Activated CD4-positive, CD25-positive, alpha-beta regulatory T cell treated with anti-CD3 and anti-CD28 coated beads, Interleukin-2, amount 50 U/mL, for 72 hours (primary cell): ENCODE results near the gene MAPK4.
"Not testable (repeated sequence)": the region's sequence is repeated elsewhere in the genome, so short reads cannot be mapped to it uniquely, and the experiment has no call there.

Source experiments
- DNase-seq: peaks from one replicate; pipeline ENCODE4 v3.0.0; 2021

MAPK4 gene

DNA sequence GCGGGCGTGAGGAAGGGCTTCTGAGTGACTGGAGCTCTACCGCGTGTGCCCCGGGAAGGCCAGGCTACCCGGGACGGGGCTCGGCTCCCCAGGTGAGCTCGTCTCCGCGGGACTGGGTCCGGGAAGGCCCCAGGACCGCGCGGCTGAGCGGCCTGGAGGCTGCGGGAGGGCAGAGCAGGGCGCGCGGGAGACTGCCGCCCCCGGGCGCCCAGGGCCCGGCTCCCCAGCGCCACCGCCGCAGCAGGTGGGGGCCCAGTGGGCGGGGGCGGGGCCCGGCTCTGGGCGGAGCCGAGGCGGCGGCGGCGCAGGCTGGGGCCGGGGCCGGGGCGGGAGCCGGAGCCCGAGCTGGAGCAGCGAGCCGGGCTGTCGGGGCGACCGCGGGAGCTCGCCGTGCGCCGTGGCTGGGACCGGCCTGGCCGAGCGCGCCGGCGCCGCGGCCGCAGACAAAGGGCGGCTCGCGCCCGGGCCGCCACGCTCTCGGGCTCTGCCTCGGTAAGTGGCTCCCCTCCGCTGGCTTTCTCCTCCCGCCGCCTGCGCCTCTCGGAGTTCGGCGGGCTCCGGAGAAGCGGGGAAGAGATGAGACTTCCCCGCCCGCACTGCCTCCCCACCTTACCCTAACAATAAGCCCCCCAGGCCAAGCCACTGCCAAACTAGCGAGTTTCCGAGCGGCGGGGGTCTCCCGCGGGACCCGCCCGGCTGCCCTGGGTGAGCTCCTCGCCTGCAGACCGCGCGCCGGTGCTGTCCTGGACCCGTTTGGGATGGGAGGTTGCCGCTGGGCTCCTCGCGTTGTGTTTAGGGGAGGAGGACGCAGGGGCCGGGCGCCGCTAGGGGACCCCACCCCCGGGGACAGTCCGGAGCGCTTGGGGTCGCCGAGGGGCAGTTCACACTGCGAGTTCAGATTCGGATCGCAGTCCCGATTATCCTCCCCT, at the start of gene MAPK4:
MAPK4 (plus strand) TSS at position 336 of the 929 bp plus-strand sequence. CDS start 103,872 bp downstream, outside the sequence.
- DNase-seq, result no peak

DNA sequence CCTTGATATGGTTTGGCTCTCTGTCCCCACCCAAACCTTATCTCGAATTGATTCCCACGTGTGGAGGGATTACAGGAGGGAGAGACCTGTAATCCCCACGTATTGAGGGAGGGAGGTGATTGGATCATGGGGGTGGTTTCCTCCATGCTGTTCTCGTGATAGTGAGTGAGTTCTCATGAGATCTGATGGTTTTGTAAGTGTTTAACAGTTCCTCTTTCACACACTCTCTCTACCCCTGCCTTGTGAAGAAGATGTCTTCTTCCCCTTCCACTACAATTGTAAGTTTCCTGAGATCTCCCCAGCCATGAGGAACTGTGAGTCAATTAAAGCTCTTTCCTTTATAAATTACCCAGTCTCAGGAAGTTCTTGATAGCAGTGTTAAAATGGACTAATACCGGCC, 42.6 kb upstream of the MAPK4 start:
- not testable (repeated sequence) for DNase-seq

DNA sequence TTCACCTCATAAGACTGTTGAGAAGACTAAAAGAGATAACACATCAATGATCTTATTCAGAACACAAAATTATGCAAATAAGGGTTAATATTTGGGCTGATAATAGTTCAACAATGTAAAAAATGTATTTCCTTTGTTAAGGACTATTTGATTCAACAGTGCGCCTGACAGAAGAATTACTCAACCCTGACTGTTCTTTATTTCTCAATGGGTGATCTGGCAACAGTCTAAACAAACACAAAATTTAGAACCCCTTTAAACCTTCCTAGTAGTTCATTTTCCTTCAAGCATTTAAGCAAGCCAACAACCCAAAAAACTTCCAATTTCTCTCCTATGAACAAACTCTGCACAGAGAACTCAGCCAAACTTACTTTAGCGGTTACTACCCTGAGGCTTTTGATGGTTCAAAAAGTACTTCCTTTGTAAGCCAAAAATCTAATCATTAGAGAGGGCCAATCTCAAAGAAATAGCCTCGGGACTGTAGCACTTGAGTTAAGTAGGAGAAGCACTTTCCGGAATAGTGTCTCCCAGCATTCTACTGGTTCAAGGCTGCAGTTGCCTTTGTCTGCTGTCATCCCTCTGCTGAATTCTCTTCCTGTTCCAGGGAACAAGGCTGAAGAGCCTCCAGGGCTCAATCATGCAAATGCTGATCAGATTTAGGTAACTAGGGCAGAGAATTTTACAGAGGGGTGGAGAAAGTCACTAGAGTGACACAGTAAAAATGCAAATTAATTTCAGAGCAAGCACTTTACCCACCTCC, 40.9 kb upstream of the MAPK4 start:
- no peak for DNase-seq

DNA sequence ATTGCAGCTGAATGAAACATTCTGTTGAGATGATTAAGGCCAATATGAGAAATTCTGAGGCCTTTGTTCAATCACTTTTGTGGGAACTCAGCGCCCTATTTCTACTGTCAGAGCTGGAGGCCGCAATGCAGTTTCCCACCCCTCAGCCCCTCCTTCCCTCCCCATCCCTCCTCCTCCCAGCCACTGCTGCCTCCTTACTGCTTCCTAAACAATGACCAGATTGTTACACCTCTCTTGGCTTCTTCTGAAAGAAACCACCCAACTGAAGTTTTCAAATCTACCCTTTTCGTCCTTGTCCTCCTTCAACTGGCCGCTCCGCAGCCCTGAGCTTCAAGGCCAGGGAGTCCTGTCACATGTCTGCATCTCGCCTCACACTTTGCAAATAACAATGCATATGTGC, 36.7 kb upstream of the MAPK4 start:
- DNase-seq, result no peak

DNA sequence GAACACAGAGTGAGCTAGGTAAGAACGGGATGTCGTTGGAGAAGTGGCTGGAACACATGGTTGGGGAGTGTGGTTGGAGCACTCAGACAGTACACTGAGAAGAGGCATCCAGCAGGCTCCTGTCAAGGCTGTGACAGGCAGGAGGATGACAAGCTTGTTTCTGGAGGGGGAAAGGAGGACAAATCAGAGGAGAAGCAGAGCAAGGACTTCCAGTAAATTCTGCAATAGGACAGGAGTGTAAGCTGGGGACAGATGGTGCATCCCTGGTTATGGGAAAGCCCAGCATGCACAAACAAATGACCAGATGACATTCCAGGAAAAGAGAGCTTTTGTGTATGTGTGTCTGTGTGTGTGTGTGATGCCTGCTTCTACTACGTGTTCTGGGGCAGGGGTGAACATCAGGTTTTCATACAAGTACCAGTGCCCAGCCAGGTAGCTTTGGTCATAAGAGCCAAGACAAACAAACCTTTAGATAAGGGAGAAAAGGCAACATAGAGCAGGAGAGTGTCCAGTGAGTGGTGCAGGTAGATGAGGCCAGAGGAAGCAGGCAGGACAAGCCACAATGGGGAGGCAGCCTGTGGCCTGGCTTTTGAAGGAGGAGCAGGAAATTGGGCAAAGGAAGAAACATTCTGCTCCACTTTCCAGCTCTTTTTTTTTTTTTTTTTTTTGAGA, 32.1 kb upstream of the MAPK4 start:
- no peak for DNase-seq

DNA sequence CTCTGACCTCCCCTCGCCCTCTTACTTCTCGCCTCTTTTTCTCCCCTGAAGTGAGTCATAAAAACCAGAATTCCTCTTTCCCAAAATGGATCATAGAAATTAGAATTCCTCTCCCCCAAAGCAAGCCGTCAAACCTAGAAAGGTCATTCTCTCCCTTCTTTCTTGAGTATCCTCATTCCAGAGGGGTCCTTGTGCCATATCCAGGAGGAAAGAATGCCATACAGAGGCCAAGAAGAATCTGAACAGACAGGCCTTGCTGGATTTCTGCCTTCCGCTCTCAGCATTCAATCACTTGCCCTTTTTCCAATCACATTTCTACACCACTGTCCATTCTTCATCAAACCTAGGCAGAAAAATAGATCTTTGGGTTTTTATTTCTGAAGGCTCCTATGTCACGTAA, 31.1 kb upstream of the MAPK4 start:
- DNase-seq, result no peak

DNA sequence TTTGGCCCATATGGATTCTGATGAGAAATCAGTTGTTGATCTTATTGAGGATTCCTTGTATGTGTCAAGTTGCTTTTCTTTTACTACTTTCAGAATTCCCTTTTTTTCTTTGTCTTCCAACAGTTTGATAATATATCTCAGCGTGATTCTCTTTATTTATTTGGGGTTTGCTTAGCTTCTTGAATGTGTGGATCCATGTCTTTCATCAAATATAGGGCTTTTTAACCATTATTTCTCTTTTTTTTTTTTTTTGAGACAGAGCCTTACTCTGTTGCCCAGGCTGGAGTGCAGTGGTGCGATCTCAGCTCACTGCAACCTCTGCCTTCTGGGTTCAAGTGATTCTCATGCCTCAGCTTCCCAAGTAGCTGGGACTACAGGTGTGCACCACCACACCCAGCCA, 26.1 kb upstream of the MAPK4 start:
- not testable (repeated sequence) for DNase-seq

DNA sequence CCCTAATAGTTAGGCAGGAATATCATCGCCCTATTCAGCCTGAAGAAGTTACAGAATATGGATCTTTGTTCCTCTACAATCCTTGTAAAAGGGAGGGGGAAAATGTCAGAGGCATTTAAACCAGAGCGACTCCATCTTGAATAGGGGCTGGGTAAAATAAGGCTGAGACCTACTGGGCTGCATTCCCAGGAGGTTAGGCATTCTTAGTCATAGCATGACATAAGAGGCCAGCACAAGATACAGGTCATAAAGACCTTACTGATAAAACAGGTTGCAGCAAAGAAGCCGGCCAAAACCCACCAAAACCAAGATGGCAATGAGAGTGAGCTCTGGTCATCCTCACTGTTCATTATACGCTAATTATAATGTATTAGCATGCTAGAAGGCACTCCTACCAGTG, 15.4 kb upstream of the MAPK4 start:
- not testable (repeated sequence) for DNase-seq

DNA sequence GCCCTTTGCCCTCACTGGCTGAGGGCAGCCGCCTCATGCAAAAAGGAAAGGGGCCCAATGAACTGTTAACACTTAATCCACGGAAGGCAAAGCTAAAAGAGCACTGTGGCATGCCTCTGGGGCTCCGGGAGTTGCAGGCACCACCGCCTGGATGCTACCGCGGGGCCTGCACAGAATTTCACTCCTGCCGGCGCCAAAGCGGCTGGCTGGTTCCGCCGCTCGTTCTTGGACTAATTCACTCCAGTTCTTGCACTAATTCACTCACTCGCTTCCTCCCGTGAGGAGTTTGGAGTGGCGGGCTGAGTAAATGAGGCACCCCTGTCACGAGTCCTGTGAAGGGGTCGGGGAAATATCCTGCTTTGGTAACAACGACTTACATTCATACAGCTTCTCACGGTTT, 14.0 kb upstream of the MAPK4 start:
- no peak for DNase-seq

DNA sequence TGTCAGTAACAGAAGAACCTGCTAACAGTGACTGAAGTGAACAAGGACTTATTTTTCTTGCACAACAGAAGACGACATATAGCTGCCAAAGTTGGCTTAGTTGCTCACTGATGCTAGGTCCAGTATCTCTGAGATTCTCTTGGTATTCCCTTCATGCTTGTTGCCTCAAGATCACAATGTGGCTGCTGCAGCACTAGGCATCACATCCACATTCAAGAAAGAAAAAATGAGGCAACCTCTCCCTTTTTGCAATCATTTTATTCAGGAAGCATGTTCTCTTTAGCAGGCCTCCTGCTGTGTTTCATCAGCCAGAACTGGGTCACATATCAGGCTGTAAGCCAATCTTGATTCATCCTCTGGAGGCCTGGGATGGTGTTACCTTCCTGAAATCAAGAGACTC, 11.7 kb upstream of the MAPK4 start:
- no peak for DNase-seq

DNA sequence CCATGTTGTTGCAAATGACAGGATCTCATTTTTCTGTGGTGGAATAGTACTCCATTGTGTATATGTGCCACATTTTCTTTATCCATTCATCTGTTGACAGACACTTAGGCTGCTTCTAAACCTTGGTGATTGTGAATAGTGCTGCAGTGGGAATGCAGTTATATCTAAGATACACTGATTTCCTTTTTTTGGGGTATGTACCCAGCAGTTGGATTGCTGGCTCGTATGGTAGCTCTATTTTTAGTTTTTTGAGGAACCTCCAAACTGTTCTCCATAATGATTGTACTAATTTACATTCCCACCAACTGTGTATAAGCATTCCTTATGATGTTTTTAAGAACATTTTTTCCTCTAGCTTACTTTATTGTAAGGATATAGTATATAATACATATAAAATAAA, 8.2 kb upstream of the MAPK4 start:
- DNase-seq, result not testable (repeated sequence)

DNA sequence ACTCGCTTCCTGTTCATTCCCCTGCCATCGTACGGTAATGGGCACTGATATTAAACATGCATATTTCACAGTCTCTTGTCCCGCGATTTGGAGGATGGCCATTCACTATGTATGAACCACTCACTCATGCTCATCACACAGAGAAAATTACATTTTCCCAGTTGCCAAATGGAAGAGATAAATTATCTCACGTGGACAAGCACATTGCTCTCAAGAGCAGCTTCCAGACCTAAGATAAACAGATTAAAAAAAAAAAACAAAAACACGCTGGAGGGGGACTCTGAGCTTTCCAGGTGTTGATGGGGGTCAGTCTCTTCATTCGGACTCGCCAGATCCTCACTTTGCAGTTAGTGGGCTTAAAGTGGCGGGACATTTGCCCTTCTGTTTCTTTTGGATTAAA, 1.7 kb upstream of the MAPK4 start:
- no peak for DNase-seq

DNA sequence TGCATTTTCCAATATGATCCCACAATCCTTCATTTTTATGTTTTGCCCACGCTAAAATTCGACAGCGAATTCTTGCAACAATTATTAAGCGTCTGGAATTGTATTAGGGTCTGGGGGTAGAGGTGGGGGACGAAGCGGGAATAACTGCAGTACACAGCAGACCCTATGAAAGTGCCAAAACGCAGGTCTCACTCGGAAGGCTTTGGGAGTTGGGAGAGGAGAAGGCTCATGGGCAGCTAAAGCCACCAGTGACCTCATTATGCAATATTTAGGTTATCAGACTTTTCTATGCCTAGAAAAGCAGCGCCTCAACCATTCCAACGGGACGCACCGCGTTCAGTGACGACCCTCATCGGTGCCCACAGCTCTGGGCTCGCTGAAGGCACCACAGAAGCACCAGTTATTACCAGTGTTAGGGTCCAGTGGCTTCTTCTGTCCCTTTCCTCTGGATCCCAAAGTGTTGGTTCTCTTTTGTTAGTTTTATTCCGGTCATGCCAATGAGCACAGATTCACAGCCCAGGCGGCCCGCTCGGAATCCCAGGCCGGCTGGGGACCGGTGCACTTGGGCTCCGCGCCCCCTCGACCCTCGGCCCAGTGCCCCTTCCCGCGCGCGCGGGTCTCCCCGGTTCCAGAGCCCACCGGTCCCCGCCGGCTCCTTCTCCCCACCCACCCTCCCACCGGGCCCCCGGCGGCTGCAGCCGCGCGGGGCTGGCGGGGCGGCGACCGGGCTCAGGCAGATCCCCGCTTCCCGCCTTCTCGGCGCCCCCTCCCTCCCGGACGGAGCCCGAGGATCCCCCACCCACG, 737 bp upstream of the MAPK4 start:
- no peak for DNase-seq

DNA sequence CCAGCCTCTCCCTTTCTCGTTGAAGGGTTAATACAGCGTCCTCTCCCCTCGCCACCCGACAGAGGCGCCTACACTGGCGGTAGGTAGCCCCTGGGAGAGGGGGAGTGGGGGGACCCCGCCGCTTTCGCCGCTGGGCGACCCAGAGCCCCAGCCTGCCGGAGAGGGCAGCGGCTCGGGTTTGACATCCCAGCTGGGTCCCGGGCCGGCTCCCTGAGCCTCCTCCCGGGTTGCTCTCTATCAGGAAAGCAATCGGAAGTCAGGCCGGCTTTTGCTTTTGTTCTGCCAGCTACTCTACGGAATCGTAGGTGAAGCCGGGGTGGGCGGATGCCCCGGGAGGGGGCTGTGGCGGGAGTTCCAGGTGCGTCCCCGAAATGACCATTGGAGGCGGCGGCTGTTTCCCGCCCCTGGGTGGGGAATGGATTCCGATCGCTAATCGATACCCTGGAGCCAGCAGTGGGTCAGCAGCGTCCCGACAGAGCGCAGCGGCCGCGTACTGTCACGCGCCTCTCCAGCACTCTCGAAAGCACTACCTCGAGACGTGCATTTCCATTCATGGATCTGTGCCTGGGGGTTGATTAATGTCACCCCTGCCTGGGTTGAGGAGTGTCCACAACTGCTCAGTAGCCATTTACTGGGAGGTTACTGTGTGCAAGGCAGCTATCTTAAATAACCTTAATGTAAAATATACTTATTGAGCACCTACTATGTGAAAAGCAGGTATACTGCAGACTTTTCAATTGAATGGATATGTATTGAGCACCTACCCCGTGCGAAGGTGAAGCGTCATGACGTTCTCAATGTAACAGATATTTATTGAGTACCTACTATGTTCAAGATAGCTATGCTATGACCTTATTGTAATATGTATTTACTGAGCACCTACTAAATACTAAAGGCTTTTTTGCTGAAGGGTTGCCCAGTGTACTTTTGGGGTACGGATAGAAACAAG, 1.1 kb downstream of the MAPK4 start:
- DNase-seq, result no peak

DNA sequence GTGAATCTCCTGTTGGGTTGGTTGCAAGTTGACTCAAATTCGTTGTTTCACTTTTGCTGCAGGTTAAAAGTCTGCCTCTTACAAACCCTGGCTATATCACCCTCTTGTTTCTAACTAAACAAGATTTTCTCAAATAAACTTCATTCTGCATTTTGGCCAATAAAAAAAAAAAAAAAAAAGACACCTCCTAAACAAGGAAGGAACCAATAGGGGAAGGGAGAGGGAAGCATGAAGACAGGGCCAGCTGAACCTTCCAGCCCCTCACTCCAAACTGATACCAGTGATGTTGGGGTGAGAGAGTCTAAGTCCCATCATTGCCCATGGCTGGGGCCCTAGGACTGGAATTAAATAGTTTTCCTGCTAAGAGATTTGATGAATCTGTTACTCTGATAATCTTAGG, 2.4 kb downstream of the MAPK4 start:
- not testable (repeated sequence) for DNase-seq

DNA sequence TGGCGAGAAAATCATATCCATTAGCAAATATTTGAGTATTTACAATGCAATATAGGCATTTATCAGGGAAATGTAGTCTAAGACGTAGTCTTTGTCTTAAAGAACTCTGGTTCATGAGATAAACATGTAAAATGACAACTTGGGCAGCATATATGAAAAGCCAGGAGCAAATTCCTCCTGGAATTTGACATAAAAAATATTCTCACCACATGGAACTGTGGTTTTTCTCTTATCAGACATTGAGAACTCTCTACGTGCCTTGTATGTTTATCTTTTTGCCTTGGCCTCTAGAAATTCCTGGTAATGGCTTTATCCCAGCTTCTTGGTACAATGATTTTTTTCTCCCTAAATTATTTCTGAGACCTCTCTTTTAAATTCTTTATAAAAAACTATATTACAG, 2.8 kb downstream of the MAPK4 start:
- no peak for DNase-seq

DNA sequence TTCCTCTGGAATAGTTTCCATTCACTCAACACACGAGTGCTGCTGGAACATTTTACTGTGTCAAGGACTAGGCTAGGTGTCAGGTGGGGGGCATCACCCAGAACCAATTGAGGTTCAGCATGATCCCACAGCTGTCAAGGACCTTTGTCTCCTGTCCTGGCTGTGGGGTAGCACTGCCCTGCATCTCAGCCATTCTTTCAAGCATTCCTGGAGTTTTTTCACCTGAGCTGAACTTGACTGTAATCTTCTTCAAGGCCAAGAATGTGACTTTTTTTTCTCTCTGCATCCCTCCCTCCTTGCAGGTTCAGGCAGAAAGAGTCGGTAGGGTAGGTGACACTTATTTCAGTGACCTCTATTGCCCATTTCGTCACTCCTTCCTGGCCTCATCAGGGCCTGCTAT, 3.5 kb downstream of the MAPK4 start:
- no peak for DNase-seq

DNA sequence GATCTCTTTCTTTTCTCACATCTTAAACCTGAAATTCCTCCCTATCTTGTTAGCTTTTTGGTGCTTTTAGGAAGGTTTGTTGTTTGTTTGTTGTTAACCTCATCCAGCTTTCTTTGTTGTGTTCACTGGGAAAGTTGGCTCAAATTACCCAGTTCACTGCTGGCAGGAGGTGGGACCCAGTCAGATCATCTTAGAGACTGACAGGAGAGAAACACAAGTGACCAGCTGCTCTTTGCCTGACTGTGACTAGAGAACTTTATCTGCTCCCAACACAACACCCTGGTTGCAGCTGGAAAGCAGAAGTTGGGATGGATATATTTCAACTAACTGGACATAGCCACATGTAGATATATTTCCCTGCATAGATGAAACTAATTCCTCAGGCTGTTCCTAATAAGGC, 10.0 kb downstream of the MAPK4 start:
- no peak for DNase-seq

DNA sequence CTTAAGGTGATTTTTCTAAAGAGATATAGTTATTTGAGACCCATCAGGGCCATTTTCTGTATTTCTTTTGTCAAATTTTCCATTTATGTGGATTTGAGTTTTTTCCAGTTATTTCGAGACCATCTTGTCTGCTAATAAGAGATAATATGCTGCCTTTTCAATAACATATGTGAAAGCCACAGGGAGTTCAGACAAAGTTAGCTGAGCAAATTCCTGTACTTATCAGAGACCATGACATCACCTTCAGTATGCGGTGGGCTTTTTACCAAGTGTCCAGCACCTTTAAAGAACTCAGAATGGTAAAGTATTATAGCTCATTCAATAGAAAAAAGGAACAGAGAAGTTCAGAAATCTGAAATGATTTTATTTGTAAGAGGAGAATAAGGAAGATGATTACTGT, 11.7 kb downstream of the MAPK4 start:
- DNase-seq, result no peak

DNA sequence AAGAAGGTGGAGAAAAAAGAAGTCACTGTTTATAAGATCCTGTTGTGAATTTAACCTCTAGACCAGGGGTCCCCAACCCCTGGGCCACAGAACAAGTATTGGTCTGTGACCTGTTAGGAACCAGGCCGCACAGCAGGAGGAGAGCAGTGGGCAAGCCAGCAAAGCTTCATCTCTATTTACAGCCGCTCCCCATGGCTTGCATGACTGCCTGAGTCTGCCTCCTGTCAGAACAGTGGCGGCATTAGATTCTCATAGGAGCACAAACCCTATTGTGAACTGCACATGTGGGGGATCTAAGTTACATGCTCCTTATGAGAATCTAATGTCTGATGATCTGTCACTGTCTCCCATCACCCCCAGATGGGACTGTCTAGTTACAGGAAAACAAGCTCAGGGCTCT, 13.3 kb downstream of the MAPK4 start:
- not testable (repeated sequence) for DNase-seq

DNA sequence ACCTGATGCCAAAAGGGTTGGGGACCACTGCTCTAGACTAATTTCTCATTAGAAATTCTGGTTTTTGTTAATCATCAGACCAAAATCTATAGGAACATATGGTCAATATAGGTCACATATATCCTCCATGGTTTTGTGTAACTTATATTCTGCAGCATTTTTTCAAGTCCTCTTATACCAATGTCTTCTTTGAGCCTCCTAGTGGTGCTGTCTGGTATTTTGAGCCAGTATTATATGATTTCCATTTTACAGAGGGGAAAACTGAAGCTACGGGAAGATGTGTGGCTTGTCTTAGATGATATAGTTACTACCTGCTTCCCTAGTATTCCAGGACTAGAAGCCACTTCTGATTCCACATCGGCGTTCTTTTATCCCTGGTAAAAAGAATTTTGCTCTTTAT, 13.8 kb downstream of the MAPK4 start:
- DNase-seq, result no peak

DNA sequence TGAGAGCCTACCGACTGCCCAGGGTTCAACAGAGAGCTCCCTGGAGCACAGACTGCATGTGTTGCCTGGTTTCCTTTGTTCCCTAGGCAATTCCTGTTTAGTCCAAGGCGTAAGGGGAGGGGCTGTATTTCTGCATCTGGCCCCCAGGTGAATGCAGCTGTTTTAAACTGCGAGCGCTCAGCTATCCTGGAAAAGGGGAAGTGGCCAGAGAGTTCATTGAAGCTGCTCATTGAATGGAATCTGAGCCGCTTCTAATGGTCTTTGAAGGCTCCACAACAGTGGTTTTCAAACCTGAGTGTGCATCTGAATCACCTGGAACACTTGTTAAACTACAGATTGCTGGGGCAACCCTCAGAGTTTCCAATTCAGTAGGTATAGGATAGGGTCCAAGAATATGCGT, 18.1 kb downstream of the MAPK4 start:
- DNase-seq, result no peak
